EL (cell line): Measurements from ENCODE around the gene MYH11.

Experiments
- DNase-seq: peaks from one replicate; pipeline ENCODE4 v3.0.0-alpha.2; 2016

Gene MYH11

DNA sequence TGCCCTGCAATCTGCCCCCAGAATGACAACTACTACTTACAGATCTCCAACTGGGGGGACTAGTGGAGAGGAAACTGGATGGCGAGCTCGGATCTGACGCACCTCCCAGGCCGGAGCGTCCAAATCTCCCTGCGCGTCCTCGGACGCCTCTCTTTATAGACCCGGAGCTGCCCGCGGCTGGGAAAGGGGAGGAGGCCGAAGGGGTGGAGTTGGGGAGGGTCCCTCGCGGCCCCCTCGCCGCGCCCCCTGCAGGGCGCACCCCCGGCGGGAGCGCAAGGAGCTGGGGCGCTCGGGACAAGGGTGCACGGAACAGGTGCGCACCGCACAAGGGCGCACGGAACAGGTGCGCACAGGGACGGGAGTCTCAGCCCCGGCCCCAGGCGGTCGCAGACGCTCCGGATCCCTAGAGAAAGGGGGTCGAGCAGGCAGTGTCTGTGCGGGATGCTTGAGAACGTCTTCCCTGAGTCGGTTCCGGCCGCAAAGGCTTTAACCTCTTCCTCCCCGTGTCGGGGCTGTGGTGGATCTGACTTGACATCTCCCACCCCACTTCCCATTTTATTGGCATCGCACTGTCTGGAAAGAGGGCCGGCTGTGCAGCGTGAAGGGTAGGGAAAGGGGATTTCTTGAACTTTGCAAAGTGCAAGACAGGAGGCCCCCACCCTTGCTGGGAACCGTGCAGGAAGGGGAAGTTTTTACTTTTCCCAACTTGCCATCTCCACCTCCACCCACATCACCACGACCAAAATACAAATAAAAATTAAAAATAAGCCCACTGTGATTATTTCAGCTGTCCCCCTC, at the start of gene MYH11:
TSS of gene MYH11 (minus strand) at position 128 of the 798 bp plus-strand sequence. CDS start 18,776 bp downstream, outside the sequence.
- DNase-seq = no peak

DNA sequence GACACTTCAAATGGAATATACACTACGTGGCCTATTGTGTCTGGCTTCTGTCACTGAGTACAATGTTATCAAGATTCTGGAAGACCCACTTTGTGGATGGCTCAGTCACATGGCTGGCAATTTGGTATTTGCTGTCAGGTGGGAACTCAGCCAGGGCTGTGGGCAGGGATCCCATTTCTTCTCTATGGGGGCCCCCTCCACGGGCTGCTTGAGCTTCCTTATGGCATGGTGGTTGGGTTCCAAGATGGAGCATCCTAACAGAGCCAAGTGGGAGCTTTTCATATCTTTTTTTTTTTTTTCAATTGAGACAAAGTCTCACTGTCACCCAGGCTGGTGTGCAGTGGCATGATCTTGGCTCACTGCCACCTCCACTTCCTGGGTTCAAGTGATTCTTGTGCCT, 49.6 kb upstream of the MYH11 start:
- no peak for DNase-seq

DNA sequence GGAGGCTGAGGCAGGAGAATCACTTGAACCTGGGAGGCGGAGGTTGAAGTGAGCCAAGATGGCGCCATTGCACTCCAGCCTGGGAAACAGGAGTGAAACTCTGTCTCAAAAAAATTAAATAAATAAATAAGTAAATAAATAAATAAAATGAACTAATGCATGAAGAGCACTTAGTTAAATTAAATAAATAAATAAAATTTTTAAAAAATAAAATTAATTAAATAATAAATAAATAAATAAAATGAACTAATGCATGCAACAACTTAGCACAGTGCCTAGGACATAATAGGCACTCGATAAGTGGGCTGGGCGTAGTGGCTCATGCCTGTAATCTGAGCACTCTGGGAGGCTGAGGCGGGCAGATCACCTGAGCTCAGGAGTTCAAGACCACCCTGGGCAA, 47.1 kb upstream of the MYH11 start:
- no peak for DNase-seq

DNA sequence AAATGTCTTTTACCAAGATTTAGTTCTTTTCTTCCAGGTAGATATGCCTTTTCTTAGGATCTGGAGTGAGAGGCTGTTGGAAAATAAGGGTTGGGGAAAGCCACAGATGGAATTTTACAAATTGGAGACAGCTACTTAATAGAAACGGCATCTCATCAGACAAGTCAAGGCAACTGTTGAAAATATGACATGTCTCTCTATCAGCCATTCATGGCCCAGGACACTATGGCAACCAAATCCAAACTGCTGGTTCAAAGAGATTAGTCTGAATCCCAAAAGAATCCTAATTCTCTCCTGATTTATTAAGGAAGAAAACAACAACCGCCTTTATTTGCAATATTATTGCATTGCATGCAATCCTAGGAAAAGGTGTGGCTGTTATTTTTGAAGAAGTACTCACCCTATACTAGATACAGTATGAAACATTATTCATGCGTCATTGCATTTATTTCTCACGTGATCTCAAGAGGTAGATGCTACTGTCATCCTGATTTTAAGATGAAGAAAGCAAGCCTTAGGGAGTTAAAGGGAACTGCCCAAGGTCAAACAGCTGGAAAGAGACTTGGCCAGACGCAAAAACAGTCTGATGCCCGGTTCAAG, 44.2 kb upstream of the MYH11 start:
- DNase-seq = no peak

DNA sequence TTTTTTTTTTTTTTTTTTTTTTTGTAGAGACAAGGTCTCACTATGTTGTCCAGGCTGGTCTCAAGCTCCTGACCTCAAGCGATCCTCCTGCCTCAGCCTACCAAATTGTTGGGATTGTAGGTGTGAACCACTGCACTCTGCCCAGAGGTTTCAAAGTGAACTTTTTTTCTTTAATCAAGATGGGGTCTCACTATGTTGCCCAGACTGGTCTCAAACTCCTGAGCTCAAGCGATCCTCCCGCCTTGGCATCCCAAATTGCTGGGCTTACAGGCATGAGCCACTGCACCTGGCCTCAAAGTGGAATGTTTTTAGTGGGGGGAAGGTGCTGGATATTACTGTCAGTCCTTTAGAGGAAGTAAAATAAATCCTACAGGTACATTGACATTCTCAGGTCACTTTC, 43.5 kb upstream of the MYH11 start:
- DNase-seq = no peak

DNA sequence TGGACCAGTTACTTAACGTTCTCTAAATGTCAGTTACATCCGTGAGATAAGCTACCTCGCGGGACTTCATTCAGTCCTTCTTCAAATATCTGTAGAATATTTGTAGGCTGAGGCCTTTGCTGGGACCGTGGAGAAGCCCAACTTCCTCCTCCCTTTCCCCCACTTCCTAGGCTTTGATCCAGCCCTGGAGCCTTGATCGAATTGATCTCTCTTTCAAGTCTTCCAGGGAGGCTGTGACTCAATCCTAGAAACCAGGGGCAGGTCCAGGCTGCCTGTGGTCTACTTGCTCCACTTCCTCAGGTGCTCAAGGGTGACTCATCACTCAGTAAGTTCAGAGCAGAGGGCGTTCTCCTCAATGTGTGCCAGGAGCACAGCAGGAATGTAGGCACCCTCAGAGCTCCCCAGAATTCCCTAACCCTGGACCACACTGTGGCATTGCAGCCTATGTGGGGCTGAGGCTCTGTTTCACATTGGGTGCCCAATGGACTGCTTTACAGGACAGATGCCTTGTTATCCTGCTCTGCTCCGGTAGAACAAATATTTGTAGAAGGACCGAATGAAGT, 42.8 kb upstream of the MYH11 start:
- DNase-seq = peak; percentile 86

DNA sequence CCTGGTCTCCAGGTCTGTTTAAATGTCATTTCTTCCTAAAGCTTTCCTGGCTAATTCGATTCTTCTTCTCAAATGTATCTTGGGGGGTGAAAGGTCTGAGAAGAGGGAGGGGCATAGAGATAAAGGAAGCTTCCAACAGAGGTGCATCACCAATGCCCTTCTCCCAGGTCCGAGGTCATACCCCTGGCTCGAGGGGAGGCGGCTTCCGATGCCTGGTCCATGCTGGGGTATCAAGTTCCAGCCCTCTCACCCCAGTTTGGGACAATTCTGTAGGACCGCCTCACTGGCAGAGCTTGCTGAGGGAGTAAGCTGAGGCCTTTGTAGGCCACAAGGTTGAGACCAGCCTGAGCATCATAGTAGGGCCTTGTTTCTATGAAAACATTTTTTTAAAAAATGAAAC, 41.8 kb upstream of the MYH11 start:
- no peak for DNase-seq

DNA sequence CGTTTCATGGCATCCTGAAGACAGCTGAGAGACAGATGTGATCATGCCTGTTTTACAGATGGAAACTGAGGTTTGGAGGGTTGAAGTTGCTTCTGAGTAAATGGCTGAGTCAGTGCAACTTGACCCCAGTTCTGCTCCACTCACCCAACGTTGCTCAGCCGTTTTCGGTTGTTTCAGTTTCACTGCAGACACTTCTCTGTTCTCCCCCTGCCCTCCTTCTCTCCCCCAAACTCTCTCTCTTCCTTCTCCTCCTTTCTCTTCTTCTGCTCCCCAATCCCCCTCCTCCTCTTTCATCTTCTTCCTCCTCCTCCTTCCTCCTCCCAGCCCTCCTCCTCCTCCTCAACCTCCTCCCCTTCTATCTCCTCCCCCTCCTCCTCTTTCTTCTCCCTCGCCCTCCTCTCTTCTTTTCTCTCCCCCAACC, 41.0 kb upstream of the MYH11 start:
- DNase-seq = peak; percentile 38

DNA sequence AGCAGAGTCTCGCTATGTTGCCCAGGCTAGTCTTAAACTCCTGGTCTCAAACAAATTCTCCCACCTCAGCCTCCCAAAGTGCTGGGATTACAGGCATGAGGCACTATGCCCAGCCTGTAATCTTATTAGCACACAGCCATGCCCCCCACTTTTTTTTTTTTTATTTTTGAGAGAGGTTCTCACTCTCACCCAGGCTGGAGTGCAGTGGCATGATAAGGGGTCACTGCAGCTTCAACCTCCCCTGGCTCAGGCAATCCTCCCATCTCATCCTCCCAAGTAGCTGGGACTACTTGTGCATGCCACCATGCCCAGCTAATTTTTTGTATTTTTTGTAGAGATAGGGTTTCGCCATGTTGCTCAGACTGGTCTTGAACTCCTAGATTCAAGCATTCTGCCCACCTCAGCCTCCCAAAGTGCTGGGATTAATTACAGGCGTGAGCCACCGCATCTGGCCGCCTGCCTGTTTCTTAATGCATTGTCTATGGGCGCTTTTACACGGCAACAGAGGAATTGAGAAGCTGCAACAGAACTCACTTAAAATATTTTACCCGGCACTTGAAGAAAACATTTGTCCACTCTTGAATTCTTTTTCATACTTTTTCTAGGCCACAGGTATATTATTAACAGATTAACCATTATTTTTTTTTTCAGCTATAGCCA, 40.4 kb upstream of the MYH11 start:
- DNase-seq = no peak

DNA sequence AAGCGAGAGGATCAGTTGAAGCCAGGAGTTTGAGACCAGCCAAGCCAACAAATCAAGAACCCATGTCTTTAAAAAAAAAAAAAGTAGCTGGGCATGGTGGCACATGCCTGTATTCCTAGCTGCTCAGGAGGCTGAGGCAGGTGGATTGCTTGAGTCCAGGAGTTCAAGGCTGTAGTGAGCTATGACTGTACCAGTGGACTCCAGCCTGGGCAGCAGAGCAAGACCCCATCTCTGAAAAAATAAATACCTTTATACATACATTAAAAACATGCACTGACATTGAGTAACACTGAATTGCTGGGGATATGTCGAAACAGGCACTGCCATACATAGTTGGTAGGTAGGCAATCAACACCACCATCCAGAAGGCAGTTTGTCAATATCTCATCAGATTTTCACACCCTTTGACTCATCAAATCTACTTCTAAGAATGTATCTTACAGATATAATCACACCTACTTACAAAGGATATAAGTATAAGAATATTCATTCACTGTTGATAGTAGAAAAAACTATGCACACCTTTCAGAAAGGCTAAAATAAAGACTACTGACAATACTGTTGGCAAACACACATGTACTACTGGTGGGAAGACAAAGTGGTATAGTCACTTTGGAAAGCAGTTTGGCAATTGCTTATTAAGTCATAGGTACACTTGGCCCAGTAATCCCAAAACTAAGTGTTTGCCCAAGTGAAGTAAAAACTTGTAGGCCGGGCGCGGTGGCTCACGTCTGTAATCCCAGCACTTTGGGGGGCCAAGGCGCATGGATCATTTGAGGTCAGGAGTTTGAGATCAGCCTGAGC, 37.9 kb upstream of the MYH11 start:
- no peak for DNase-seq

DNA sequence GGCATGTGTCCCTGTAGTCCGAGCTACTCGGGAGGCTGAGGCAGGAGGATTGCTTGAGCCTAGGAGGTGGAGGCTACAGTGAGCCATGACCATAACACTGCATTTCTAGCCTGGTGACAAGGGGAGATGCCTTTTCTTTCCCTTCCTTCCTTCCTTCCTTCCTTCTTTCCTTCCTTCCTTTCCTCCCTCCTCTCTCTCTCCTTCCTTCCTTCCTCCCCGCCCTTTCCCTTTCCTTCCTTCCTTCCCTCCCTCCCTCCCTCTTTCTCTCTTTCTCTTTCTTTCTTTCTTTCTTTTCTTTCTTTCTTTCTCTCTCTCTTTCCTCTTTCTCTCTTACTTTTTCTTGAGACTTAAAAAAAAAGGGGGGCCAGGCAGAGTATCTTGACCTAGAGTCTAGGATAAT, 34.7 kb upstream of the MYH11 start:
- no peak for DNase-seq

DNA sequence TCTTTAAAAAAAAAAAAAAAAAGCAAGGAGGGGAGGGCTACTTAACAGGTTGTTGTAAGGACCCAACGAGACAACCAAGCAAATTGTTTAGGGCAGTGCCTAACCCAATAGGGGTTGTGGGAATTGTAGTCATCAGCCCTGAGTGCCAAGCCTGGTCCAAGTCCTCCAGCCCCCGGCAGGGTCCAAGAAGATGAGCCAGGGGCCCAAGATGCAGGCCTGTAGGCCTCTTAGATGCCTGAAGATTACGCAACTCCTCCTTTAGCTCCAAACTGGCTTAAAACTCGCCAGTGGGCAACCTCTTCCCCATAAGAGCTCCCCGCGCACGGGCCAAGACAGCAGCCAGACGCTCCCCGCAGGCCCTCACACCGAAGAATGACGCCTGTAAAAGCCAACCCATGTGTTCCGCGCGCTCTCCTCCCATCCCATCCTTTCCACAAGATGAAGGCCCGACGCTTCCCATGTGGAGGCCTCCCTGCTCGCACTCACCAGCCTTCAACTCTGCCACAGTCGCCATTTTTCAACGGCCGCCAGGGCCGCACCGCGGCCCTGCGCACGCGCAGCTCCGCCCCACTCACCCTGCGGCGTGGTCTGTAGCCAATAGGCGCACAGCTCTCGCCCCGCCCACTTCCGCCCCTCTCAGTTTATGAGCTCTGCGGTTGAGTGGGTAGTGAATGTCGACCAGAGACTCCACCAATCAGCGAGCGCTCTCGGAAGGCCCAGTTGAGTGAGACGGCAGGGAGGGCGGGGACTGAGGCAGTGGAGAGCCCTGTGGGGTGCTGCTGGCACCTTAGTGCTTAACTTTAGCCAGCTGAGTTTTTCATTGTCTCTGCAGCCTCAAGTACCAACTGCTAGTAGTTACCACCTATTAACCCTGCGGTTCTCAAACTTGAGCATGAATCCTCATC, 31.5 kb upstream of the MYH11 start, which contains the start of gene CEP20:
TSS of gene CEP20 (minus strand) at position 532 of the 905 bp plus-strand sequence. CDS start at position 514, 18 bp downstream.
- peak; percentile 99 for DNase-seq

DNA sequence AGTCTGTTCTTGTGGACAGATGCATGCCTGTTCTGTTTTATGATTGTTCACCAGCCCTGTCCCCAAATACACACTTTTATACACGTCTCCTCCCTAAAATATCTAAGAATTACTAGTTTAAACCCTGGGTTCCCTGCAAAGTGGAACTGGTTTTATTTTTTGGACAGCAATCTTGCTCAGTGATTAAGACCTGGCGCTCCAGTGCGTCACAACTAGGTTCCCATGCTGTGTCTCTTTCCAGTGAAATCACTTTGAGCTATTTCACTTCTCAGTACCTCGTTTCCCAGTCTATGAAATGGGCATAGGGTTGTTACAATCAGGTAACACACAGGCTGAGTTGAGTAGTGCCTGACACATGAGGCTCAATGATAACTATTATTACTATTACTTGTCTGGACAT, 30.5 kb upstream of the MYH11 start:
- DNase-seq = no peak

DNA sequence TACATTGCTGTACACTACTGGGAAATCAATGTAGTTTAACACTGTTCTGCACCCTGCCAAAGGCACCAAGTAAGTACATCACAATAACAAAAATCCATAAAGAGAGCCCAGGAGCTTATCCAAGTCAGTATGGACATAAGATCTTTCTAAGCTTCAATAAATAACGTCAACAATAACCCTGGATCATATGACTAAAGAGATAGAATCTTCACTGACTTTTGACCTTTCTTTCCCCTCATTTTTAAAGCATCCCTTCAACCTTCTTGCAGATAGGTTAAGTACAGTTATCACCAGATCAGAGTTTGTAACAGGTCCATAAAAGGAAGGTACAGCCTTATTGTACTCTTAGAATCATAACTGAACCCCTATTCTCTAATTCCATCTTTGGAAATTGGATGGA, 29.2 kb upstream of the MYH11 start:
- no peak for DNase-seq

DNA sequence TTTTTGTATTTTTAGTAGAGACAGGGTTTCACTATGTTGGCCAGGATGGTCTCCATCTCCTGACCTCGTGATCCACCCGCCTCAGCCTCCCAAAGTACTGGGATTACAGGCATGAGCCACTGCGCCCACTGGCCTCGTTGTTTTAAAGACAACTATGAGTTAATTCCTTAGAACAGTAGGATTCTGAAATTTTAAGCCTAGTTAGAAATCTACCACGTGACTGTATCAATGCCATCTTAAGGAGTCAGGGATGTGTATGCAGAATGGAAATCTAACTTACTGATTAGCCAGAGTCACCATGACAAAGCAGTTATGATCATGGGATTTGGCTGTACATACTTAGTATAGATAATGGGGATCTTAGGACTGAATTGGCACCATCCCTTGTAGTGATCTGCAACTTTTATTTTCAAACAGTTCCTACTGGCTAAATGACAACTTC, 28.8 kb upstream of the MYH11 start:
- DNase-seq = no peak

DNA sequence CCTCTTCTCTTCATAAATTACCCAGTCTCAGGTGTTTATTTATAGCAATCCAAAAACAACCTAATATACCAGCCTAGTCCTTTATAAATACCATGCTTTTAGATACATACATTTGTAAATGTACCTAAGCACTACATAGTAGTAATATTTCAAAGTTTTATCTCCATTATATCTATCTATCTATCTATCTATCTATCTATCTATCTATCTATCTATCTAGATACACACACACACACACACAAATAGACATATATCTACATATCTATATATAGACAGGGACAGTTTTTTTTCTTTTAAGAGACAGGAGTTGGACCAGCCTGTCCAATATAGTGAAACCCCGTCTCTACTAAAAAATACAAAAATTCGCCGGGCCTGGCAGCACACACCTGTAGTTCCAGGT, 25.7 kb upstream of the MYH11 start:
- no peak for DNase-seq

DNA sequence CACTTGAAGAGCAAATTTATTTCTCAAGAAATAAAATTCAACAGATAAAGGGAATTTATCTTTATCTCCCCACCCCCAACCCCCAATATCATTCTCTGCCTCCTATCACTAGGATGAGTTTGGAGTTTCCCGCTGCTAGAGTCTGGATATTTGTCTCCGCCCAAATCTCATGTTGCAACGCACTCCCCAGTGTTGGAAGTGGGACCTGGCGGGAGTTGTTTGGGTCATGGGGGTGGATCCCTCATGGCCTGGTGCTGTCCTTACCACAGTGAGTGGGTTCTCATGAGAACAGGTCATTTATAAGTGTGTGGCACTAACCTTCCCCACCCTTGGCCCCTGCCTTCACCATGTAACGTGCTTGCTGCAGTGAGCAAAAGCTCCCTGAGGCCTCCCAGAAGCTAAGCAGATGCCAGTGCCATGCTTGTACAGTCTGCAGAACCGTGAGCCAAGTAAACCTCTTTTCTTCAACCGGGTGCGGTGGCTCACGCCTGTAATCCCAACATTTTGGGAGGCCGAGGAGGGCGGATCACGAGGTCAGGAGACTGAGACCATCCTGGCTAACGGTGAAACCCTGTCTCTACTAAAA, 25.1 kb upstream of the MYH11 start:
- no peak for DNase-seq

DNA sequence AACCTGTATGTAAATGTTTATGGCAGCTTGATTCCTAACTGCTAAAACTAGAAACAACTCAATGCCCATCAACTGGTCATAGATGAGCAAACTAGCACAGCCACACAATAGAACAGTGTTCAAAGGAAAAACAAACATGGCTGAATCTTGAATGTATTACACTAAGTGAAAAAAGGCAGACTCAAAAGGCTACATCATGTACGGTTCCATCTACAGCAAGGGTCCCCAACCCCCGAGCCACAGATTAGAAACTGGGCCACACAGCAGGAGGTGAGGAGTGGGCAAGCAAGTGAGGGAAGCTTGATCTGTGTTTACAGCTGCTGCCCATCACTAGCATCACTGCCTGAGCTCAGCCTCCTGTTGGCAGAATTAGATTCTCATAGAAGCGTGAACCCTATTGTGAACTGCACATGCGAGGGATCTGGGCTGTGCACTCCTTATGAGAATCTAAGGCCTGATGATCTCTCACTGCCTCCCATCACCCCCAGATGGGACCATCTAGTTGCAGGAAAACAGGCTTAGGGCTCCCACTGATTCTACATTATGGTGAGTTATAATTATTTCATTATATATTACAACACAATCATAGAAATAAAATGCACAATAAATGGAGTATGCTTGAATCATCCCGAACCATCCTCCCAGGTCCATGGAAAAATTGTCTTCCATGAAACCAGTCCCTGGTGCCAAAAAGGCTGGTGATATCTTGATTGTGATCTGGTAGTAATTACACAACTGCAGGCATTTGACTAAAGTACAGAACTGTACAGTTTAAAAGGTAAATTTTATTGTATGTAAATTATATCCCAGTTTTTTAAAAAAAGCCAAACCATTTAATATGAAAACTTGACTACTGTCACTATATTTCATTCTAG, 23.8 kb upstream of the MYH11 start:
- no peak for DNase-seq

DNA sequence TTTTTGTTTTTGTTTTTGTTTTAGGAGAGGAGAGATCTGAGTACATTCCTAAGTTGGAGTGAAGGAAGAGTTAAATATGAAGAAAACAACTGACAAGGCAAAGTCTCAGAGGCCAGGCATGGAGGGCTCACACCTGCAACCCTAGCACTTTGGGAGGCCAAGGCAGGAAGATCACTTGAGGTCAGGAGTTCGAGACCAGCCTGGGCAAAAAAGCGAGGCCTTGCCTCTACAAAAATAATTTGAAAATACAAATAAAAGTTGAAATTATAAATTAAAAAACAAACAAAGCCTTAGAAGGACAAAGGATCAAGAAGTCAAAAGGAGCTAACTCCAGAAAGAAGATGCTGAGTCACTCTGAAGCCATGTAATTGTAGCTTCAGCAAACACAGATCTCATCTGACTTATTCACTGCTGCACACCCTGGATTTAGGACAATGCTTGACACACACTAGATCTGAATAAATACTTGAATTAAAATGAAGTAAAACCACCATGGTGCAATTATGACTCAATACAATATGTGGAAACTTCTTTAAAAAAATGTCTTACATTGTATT, 22.5 kb upstream of the MYH11 start:
- peak; percentile 75 for DNase-seq

DNA sequence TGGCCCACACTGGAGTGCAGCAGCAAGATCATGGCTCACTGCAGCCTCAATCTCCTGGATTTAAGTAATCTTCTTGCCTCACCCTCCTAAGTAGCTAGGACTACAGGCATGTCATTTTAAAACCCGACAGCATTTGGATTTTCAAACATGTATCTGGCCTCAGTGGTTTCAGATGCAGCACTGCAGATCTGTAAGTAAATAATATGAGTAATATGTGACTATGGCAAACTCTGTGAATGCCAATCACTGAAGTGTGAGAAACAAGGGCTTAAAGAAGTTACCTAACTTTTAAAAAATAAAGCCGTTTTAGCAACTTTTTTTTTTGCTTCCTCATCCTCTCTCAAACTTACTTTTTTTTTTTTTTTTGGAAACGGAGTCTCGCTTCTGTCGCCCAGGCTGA, 19.7 kb upstream of the MYH11 start:
- DNase-seq = no peak
